H1 (cell line): ENCODE results near the gene RSPO3. TPM values are rescaled to one million over a fixed set of nuclear protein-coding genes. Genes with fewer than 3 reads are reported as not detected.

Experiments
- CTCF ChIA-PET: fragments of 300-600 bp; sonication (Branson Sonifier 250); formaldehyde crosslinking; loops from one replicate; lab custom pipeline; 2021; ENCODE audit not compliant: partially characterized antibody; lab: Charles Lee
- POLR2A ChIA-PET: fragments of 300-600 bp; sonication (Branson Sonifier 250); formaldehyde crosslinking; loops from one replicate; lab custom pipeline; 2021; ENCODE audit warnings: inconsistent platforms; ENCODE audit not compliant: partially characterized antibody; lab: Charles Lee
- DNase-seq, 2 experiments: peaks; one replicate each; pipeline versions ENCODE4 v3.0.0 to v3.0.0-alpha.2; 2010 to 2022; ENCODE audit warnings: low spot score in 2 of 2, low read depth in 1 of 2, mixed read lengths in 1 of 2
- FAIRE-seq: peaks from 2 replicates; lab custom pipeline; 2011; peaks lifted over from hg19 to GRCh38; lab: Jason Lieb, UNC
- H2AFZ ChIP-seq: 2 replicates; pipeline ENCODE4 v1.8.1; 2012; ENCODE audit warnings: low read length, inconsistent platforms
- H2AK5ac ChIP-seq: 2 replicates; pipeline ENCODE4 v1.6.1; 2013; ENCODE audit warnings: low read depth, low read length
- H2BK120ac ChIP-seq: replicated peaks from 2 replicates; pipeline ENCODE3; 2013; ENCODE audit warnings: low read depth, low read length, inconsistent platforms
- H2BK12ac ChIP-seq: 2 replicates; pipeline ENCODE4 v1.6.1; 2013; ENCODE audit warnings: low read depth, low read length
- H2BK15ac ChIP-seq: 2 replicates; pipeline ENCODE4 v1.6.1; 2013; ENCODE audit warnings: low read length
- H2BK20ac ChIP-seq: 2 replicates; pipeline ENCODE4 v1.6.1; 2013; ENCODE audit warnings: low read length
- H2BK5ac ChIP-seq: 2 replicates; pipeline ENCODE4 v1.6.1; 2013; ENCODE audit warnings: low read depth, low read length
- H3K14ac ChIP-seq: 2 replicates; pipeline ENCODE4 v1.6.1; 2013; ENCODE audit warnings: inconsistent platforms; ENCODE audit not compliant: insufficient read length
- H3K18ac ChIP-seq: 2 replicates; pipeline ENCODE4 v1.6.1; 2013; ENCODE audit warnings: low read length; ENCODE audit errors: extremely low read depth
- H3K23ac ChIP-seq: 2 replicates; pipeline ENCODE4 v1.6.1; 2013; ENCODE audit warnings: inconsistent platforms; ENCODE audit not compliant: insufficient read length
- H3K23me2 ChIP-seq: 2 replicates; pipeline ENCODE4 v1.6.1; 2013; ENCODE audit warnings: low read depth, low read length
- H3K27ac ChIP-seq: 2 replicates; pipeline ENCODE4 v1.6.1; 2011; ENCODE audit warnings: low read depth, low read length, inconsistent platforms
- H3K27me3 ChIP-seq, 4 experiments: replicated peaks in 1 of 4; 1 replicate in 1 of 4; 2 replicates in 3 of 4; pipeline versions ENCODE4 v1.6.1 to v1.8.1; 2011 to 2013; ENCODE audit warnings: low read length in 3 of 4, mild to moderate bottlenecking in 3 of 4, inconsistent platforms in 2 of 4, mixed read lengths in 2 of 4, moderate library complexity in 1 of 4; ENCODE audit not compliant: control insufficient read depth in 3 of 4, insufficient read depth in 3 of 4; ENCODE audit errors: extremely low read depth in 1 of 4
- H3K36me3 ChIP-seq, 4 experiments: 2 replicates each; pipeline versions ENCODE4 v1.6.1 to v1.8.1; 2011 to 2013; ENCODE audit warnings: mild to moderate bottlenecking in 4 of 4, low read length in 3 of 4, moderate library complexity in 2 of 4, control low read depth in 1 of 4, inconsistent platforms in 1 of 4; ENCODE audit not compliant: insufficient read depth in 4 of 4, control insufficient read depth in 2 of 4
- H3K4ac ChIP-seq: replicated peaks from 2 replicates; pipeline ENCODE3; 2013; ENCODE audit warnings: low read length, low read depth, mixed read lengths, inconsistent platforms; ENCODE audit not compliant: insufficient read length
- H3K4me1 ChIP-seq, 4 experiments: replicated peaks in 1 of 4; 1 replicate in 1 of 4; 2 replicates in 3 of 4; pipeline versions ENCODE4 v1.6.1 to v1.8.1; 2011 to 2013; ENCODE audit warnings: low read length in 3 of 4, inconsistent platforms in 2 of 4, mixed read lengths in 1 of 4; ENCODE audit not compliant: insufficient read depth in 4 of 4, control insufficient read depth in 3 of 4
- H3K4me2 ChIP-seq, 2 experiments: 2 replicates each; pipeline versions ENCODE4 v1.6.1 to v1.8.1; 2011 to 2013; ENCODE audit warnings: low read depth in 2 of 2, low read length in 2 of 2, control low read depth in 1 of 2, inconsistent platforms in 1 of 2, mild to moderate bottlenecking in 1 of 2; ENCODE audit not compliant: insufficient read depth in 1 of 2
- H3K4me3 ChIP-seq, 4 experiments: fragments of 200-600, 300-600 bp in 1 of 4; sonication (generic), shearing (Covaris generic), sonication (Bioruptor Twin) in 1 of 4; 2 replicates each; pipeline versions ENCODE4 v1.5.1 to v1.8.1; 2011 to 2016; ENCODE audit warnings: low read length in 4 of 4, low read depth in 3 of 4, control low read depth in 2 of 4, inconsistent platforms in 2 of 4, mild to moderate bottlenecking in 2 of 4, mixed read lengths in 1 of 4, moderate library complexity in 1 of 4; ENCODE audit not compliant: insufficient read depth in 2 of 4; ENCODE audit errors: extremely low read depth in 1 of 4
- H3K56ac ChIP-seq: replicated peaks from 2 replicates; pipeline ENCODE3; 2013; ENCODE audit warnings: low read depth, mild to moderate bottlenecking, mixed read lengths, low read length, inconsistent platforms; ENCODE audit not compliant: insufficient read length
- H3K79me1 ChIP-seq: 2 replicates; pipeline ENCODE4 v1.6.1; 2013; ENCODE audit warnings: low read depth, low read length, control low read depth
- H3K79me2 ChIP-seq, 2 experiments: 2 replicates each; pipeline versions ENCODE4 v1.6.1 to v1.8.1; 2012 to 2013; ENCODE audit warnings: low read length in 2 of 2, mild to moderate bottlenecking in 2 of 2, inconsistent platforms in 1 of 2; ENCODE audit not compliant: insufficient read depth in 2 of 2, control insufficient read depth in 1 of 2
- H3K9ac ChIP-seq, 4 experiments: replicated peaks in 1 of 4; 1 replicate in 1 of 4; 2 replicates in 3 of 4; pipeline versions ENCODE4 v1.6.1 to v1.8.1; 2011 to 2013; ENCODE audit warnings: low read depth in 3 of 4, low read length in 3 of 4, control low read depth in 2 of 4, mild to moderate bottlenecking in 2 of 4, moderate library complexity in 2 of 4, inconsistent platforms in 1 of 4; ENCODE audit errors: extremely low read depth in 1 of 4
- H3K9me3 ChIP-seq, 2 experiments: 2 replicates each; pipeline versions ENCODE4 v1.6.1 to v1.8.1; 2012 to 2013; ENCODE audit warnings: mild to moderate bottlenecking in 2 of 2, moderate library complexity in 2 of 2, control low read depth in 1 of 2, inconsistent platforms in 1 of 2, low read depth in 1 of 2, low read length in 1 of 2, mixed read lengths in 1 of 2; ENCODE audit not compliant: insufficient read depth in 2 of 2
- H4K20me1 ChIP-seq, 2 experiments: replicated peaks in 1 of 2; 2 replicates each; pipeline versions ENCODE3 to v1.8.1; 2011 to 2013; ENCODE audit warnings: inconsistent platforms in 2 of 2, low read length in 2 of 2, mild to moderate bottlenecking in 1 of 2; ENCODE audit not compliant: insufficient read depth in 2 of 2, control insufficient read depth in 1 of 2
- H4K5ac ChIP-seq: 2 replicates; pipeline ENCODE4 v1.6.1; 2013; ENCODE audit warnings: low read length, low read depth, mixed read lengths, inconsistent platforms; ENCODE audit not compliant: insufficient read length
- H4K8ac ChIP-seq: 2 replicates; pipeline ENCODE4 v1.8.0; 2013; ENCODE audit warnings: mild to moderate bottlenecking, moderate library complexity, low read length, inconsistent platforms; ENCODE audit not compliant: insufficient read depth; ENCODE audit errors: extremely low read depth
- H4K91ac ChIP-seq: replicated peaks from 2 replicates; pipeline ENCODE3; 2013; ENCODE audit warnings: low read length, mixed read lengths, inconsistent platforms; ENCODE audit not compliant: insufficient read length
- FOSL1 ChIP-seq: IDR thresholded peaks from 2 replicates; pipeline ENCODE4 v1.6.1; 2011; ENCODE audit warnings: mild to moderate bottlenecking, low read depth, low read length, moderate library complexity; ENCODE audit not compliant: insufficient read depth
- KDM4A ChIP-seq: IDR thresholded peaks from one replicate; pipeline ENCODE4 v1.7.1; 2012; ENCODE audit warnings: low read depth, mild to moderate bottlenecking, moderate library complexity, low read length, inconsistent platforms; ENCODE audit not compliant: severe bottlenecking
- PHF8 ChIP-seq: fragments of 200-600 bp; sonication (generic); conservative IDR thresholded peaks from 2 replicates; pipeline ENCODE4 v1.7.1; 2012; ENCODE audit warnings: low read depth, mild to moderate bottlenecking, inconsistent platforms, low read length, moderate library complexity
- RBBP5 ChIP-seq: IDR thresholded peaks from 2 replicates; pipeline ENCODE4 v1.7.1; 2012; ENCODE audit warnings: low read depth, mild to moderate bottlenecking, inconsistent platforms, low read length, moderate library complexity, borderline replicate concordance
- TAF1 ChIP-seq: IDR thresholded peaks from 2 replicates; pipeline ENCODE4 v1.6.1; 2011; ENCODE audit warnings: mild to moderate bottlenecking, low read depth, low read length
- WGBS, 2 experiments: shearing (Covaris generic) in 1 of 2; methylation state at CpG; one replicate each; pipeline versions ENCODE4 v1.1.6 to v1.1.7; 2013 to 2015; ENCODE audit warnings: low lambda C conversion rate in 2 of 2, mixed read lengths in 2 of 2, inconsistent platforms in 1 of 2, low coverage in 1 of 2, missing lambda C conversion rate in 1 of 2; ENCODE audit not compliant: insufficient replicate concordance in 2 of 2, insufficient coverage in 1 of 2, insufficient read length in 1 of 2; ENCODE audit errors: extremely low coverage in 1 of 2, missing lambda C conversion rate in 1 of 2; 5-methylcytosine and 5-hydroxymethylcytosine counted together
- long read RNA-seq, 2 experiments: library from RNA in 1 of 2; library from capped mRNA in 1 of 2; stranded (forward); transcript quantifications; one replicate each; pipeline ENCODE4 v2.0.0, GENCODE V29; 2021; ENCODE audit warnings: inconsistent platforms in 1 of 2
- polyA minus RNA-seq, 3 experiments: library from RNA; depleted of rRNA, polyadenylated mRNA; stranded (reverse); fragments of >200 nt; gene quantifications; 1 replicate in 2 of 3; 2 replicates in 1 of 3; pipeline ENCODE4 v1.2.3, GENCODE V29; 2011
- polyA plus RNA-seq, 7 experiments: library from polyadenylated mRNA; depleted of rRNA in 3 of 7; stranded (reverse) in 5 of 7; unstranded in 2 of 7; fragments of >200 nt in 5 of 7; fragments of 200-250 nt in 2 of 7; gene quantifications; 1 replicate in 5 of 7; 2 replicates in 1 of 7; 4 replicates in 1 of 7; pipeline versions ENCODE4 v1.2.1 to v1.2.3, GENCODE V29; 2011 to 2013; ENCODE audit warnings: missing spikeins in 2 of 7, mixed read lengths in 2 of 7
- total RNA-seq: library from RNA; stranded (reverse); fragmentation: NEBNext Ultra II Directional; extraction: Animal tissue kit (Norgen Biotek cat#: 25700); gene quantifications from 2 replicates; pipeline ENCODE4 v1.2.1, GENCODE V29; 2021

Gene RSPO3
- total RNA-seq (not detected in 2 replicates), polyA plus RNA-seq (2011; rRNA removed) (0.02 TPM in 1 of 2 replicates, not detected in the other), polyA minus RNA-seq (2011; rRNA and poly(A)+ RNA removed) (not detected in 2 replicates)
- not detected for polyA plus RNA-seq (2011; cell fraction: cytosol; rRNA removed)
- polyA plus RNA-seq (2011; cell fraction: nucleus; rRNA removed) = 0.04 TPM
- 0.08 to 0.40 TPM (median 0.29 TPM) in 4 replicates for polyA plus RNA-seq (2012, experiment 1 of 2)
- polyA plus RNA-seq (2012, experiment 2 of 2) = not detected
- polyA plus RNA-seq (2013, experiment 1 of 2) = 0.06 TPM
- 0.13 TPM for polyA plus RNA-seq (2013, experiment 2 of 2)
- not detected for polyA minus RNA-seq (2011; cell fraction: cytosol; rRNA and poly(A)+ RNA removed)
- 1.6 TPM for polyA minus RNA-seq (2011; cell fraction: nucleus; rRNA and poly(A)+ RNA removed)
- long read RNA-seq, experiment 1 = 0 reads
- long read RNA-seq, experiment 2 = 0 reads

- Histone ChIP-seq H2BK20ac (no peak within 1 kb of the TSS), H2AFZ (0 out of 2 replicates have a peak within 1 kb of the TSS, but pooled peaks have one; percentile 31), H2BK15ac (no peak within 1 kb of the TSS), H3K56ac (no peak within 1 kb of the TSS), H4K5ac (no peak within 1 kb of the TSS), H3K4me3 (peak within 1 kb of the TSS; percentile 61 to 77 (median 70)), H2BK12ac (no peak within 1 kb of the TSS), H3K27ac (no peak within 1 kb of the TSS), H4K91ac (no peak within 1 kb of the TSS), H3K4me2 (peak within 1 kb of the TSS; percentile 81 to 98), H3K79me1 (no peaks in the 10 kb centered on the region), H2AK5ac (no peak within 1 kb of the TSS), H3K23ac (no peak within 1 kb of the TSS), H3K9me3 (no peaks in the 10 kb centered on the region), H3K79me2 (no peaks in the 10 kb centered on the region), H3K36me3 (no peaks in the 10 kb centered on the region), H3K27me3 (peaks cover 29 to 49% (median 42%) of the 10 kb centered on the region in 4 experiments), H2BK120ac (no peak within 1 kb of the TSS), H3K23me2 (peaks cover 14% of the 10 kb centered on the region; the same call in 1 of the 2 replicates), H3K4me1 (peaks cover 0 to 16% (median 12%) of the 10 kb centered on the region in 4 experiments; a peak in 6 of 7 replicates), H3K9ac (no peak within 1 kb of the TSS; a peak in 1 of 7 replicates), H3K18ac (no peak within 1 kb of the TSS), H3K4ac (no peak within 1 kb of the TSS), H2BK5ac (no peak within 1 kb of the TSS), H4K8ac (no peak within 1 kb of the TSS), H4K20me1 (peaks cover 6 to 12% of the 10 kb centered on the region in 2 experiments), H3K14ac (no peak within 1 kb of the TSS)
- 2% methylated on average over 33 of the region's 63 CpGs; no CpG with 5 or more reads in 1 of the 2 experiments for WGBS, 2 experiments
- ChIA-PET POLR2A (no interaction called here), CTCF (interaction anchor here (1.6 kb wide), 1 partner anchor 19 kb away, joined by 4 read pairs; no protein-coding TSS in a partner anchor)
- DNase-seq (peak in 1 of 2 experiments; percentile 79), FAIRE-seq (no peak)
- peak; percentile 66; the same call in 1 of the 2 replicates for TF ChIP-seq RBBP5
- no peak for TF ChIP-seq FOSL1
- TF ChIP-seq TAF1 = no peak
- TF ChIP-seq KDM4A = peak; percentile 82
- peak; percentile 13; the same call in 1 of the 2 replicates for TF ChIP-seq PHF8
Observed at GRCh38 chr6:127118298-127119101, at the start of gene RSPO3. RSPO3 (plus strand) TSS chr6:127118671; CDS start chr6:127119193, 522 bp downstream.
